HL-60/S4 treated with phorbol 12-myristate 13-acetate at 8.2 ng/mL for 4 days and 3 days (cell line): ENCODE measurements around the gene RBBP8NL.

Experiments
- in situ Hi-C: fragments of 300-500 bp; cut with MboI; formaldehyde crosslinking; loops from 2 replicates; pipeline ENCODE4 v1.15.0; 2022; ENCODE audit warnings: low sequenced_read_pairs

The RBBP8NL gene

DNA sequence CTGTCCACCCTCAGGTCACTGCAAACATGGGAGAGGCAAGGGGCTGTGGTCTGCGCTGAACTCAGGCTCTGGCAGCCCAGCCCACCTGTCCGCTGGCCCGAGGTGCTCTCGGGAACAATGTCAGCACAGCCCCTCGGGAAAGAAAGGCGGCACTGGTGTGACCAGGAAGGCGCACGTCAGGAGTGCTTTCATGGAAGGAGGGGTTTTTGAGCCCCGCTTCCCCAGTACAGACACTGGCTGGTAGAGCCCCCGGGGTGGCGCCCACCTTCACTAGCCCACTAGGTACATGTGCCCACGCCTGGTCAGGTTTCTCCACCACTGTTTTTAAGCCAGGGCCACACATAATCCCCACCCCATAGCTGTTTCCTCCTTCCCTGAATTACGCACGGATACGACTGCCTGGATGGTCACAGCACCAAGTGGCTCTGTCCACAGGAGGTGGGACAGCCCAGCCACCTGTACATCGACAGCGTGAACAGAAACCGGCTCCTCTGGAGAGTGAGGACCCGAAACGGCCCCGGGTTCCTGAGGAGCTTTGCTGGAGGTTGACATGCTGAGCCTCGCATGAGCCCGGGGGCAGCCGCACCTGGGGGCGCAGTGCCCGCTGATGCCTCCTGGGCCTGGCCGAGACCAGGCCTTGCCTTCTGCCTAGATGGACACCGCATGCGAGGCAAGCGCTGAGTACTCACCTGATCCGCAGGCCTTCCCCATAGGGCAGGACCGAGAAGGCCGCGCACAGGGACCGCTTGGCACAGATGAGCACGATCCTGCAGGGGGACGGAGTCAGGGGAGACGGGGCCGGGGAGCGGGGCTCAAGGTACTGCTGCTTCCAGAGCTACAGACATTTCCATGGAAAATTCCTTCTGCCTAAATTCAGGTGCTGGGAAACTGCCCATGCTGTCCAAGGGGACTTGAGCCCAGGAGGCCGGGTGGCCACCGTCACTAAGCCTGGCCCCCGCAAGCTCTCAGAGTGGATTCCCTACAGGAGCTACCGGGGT, 32.8 kb downstream of the RBBP8NL start:
- in situ Hi-C loops: no loop called here

DNA sequence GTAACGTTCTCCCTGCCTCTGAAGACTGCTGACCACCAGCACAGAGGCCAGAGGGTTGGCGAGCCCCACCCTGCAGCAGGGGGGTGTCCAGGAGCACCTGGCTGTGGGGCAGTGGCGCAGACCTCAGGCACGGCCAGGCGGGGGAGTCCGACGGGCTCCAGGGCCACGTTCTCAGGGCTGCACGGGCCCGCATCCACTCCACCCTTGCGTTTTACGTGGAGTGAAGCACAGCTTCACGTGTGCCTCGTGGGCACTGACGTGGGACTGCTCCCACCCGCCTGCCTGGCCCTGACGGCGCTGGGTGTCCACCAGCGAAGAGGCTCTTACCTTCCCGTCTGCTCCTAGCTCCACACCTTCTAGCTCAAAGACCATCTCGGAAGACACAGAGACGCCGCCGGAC, 33.5 kb downstream of the RBBP8NL start:
- in situ Hi-C loops: no loop called here

DNA sequence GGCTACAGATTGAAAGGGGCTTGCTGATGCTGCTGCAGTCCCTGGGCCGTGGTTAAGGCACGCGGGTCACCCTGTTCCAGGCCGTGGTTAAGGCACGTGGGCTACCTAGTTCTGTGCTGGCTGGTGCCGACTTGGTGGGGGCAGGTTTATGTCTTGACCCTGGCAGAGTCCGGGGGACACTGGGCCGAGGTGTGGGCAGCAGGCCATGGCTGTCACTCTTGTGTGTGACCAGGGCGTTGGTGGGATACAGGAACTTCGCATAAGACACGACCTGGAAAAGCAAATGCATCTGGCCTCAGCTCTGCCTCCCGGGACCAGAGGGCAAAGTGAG, 34.0 kb downstream of the RBBP8NL start:
- in situ Hi-C loops: no loop called here

DNA sequence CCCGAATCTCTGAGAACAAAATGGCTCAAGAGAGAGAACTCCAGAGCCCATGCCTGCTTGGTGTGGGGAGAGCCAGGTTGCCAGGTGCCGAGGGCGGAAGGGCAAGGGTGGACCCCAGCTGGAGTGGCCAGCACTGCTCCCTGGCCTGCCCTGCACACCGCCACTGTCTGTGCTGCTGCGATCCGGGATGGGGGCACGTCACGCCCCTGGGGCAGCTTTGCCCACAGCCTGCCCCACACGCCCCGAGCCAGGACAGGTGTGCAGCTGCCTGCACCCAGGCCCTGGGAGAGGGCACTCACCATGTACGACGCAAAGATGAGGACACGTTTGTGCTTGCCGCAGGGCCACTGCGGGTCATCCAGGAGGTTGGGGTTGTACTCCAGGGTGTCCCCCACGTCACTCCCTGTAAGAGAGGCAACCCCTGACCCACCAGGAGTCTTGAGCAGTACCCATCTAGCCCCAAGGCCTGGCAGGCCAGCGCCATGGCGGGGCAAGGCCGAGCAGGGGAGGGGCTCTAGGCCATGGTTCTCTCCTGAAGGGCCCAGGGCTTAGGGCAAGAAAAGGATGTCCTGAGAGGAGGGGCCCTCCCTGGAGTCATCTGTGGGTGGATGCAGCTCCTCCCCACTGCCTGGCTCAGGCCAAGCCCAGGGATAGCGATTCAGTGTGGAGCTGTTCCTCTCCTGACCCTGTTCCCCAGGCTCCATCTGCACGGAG, 34.6 kb downstream of the RBBP8NL start:
- in situ Hi-C loops: no loop called here

DNA sequence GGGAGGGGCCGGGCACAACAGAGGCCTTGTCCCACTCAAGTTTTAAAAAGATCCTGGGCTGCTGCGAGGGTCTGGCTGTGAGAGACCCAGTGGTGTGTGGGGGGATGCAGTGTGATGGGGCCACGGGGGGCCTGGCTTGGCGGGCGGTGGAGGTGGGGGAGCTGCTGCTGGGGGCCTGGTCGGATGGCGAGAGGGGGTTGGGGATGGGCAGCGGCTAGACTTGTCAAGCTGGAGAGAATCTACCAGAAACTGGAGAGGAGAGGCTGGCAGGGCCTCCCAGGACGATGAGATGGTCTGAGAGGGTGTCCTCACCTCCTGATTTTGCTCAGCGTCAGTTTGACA, 35.3 kb downstream of the RBBP8NL start:
- in situ Hi-C loops: no loop called here

DNA sequence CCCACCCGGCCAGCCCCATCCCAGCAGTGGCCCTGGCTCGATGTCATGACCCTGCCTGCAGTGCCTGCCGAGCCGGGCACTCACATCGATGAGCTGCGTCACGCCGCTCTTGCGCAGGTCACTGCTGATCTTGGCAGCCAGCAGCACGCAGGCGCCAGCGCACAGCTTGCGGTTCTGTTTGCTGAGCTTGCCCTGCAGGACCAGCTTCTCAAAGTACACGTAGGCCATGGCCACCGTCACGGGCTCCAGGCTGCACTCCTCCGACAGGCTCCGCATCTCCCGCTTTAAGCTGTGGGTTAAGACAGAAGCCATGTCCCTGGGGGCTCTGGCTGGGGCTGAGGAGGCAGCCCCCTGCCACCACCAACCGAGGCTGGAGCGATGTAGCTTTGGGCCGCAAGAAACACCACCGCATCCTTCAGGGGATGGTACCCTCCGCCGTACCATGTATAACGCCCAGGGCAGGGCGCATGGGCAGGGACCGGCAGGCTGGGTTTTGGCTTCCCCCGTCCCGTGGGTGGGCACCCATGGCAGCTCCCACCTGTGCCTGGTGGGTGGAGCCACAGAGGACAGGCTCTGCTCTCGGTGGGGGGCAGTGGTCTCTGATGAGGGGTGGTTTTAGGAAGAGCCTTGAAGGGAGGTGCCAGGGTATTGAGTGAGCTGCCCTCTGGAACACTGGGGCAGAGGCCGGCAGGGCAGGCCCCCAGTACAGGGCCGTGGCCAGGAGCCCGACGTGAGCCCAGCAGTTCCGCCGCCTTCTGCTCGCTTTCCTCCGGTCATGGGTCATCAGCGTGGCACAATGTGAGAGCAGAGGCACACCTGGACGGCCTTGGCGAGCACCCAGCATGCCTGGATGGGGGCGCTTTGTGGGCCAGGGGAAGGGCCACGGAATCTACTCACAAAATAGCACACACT, 35.9 kb downstream of the RBBP8NL start:
- in situ Hi-C loops: no loop called here

DNA sequence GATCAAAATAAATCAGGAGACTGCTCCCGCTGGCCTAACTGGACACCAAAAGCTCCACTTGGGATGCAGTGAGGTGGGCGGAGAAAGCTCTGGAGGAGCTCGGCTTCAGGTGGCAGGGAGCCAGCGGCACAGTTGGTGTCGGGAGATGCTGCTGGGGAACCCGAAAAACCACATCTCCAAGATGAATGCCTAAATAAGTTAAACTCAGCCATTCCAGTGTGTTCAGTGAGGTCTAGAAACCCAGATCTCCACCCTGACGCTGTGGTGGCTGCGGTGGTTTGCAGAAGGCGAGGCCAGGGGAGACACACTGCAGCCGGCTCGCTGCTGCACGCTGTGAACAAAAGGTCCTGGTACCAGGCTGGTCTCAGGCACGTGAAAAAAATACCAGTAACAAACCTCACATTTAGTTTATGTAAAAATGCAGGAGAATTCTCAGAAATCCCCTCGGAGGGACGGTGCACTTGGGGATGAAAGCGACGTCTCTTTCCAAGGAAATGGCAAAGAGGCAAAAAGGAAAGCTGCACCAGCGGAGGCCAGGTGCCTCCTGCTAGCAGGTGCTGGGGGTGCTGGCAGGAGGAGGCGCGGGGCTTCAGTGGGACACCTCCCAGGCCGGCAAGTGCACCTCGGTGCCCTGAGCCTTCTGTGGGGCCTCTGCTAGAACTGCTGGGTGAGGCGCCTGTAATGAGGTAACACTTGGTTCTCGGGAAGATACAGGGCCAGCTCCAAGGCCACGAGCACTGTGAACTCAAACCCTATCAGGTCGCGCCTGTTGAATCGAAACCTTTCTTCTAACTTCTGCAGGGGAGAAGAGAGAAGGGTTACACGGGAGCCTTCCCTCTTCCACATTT, 36.8 kb downstream of the RBBP8NL start:
- in situ Hi-C loops: no loop called here

DNA sequence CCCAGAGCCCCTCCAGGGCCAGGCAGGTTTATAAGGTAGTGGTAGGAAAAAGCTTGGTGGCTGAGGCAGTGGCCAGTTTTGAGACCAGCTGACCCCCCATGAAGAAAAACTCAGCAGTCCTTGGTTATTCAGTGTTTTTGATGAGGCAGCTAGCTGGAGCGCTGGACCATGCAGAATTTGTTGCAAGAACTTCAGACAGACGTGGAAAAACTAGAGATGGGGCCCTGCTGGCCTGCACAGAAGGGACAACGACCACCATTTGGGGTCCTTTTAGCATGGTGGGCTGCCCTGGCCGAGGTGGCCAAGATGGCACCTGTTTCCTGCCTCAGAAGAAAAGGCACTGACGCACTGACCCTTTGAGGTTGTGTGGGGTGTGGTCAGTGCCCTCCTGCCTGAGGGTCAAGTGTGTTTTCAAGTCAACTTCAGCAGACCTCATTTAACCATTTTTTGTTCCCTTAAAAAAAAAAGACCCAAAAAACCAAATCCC, 37.7 kb downstream of the RBBP8NL start:
- in situ Hi-C loops: no loop called here

DNA sequence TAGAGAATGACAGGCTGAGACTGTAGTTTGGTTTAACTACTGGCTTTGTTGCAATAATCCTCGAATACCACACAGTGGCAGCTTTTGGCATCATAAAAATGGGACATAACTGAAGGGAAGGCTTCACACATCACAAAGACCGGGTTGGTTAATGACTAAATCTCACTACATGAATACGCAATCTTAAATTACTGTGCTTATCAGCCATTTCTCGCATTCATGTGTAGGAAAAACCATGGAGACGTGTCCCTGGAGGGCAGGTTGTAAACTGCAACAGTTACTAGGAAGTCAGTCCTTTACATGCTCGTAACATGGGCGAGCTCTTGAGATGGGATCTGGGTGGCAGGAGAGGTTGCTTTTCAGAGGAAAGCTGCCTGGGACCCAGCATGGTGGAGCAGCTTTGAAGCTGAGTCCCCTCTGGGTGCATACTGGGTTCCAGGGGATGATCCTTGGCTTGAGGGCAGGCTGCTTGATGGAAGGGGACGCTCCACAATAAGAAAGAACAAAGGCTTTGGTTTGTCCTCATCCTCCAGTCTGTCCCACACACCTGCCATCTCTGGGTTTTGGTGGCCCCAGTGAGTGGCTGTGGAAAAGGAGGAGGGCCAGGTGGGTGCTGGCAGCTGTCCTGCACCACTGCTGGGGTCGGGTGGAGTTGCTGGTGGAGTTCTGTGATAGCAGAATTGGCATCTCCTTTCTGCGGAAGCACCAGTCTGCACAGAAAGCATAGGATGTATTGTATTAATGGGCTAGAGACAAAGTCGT, 38.3 kb downstream of the RBBP8NL start:
- in situ Hi-C loops: no loop called here

DNA sequence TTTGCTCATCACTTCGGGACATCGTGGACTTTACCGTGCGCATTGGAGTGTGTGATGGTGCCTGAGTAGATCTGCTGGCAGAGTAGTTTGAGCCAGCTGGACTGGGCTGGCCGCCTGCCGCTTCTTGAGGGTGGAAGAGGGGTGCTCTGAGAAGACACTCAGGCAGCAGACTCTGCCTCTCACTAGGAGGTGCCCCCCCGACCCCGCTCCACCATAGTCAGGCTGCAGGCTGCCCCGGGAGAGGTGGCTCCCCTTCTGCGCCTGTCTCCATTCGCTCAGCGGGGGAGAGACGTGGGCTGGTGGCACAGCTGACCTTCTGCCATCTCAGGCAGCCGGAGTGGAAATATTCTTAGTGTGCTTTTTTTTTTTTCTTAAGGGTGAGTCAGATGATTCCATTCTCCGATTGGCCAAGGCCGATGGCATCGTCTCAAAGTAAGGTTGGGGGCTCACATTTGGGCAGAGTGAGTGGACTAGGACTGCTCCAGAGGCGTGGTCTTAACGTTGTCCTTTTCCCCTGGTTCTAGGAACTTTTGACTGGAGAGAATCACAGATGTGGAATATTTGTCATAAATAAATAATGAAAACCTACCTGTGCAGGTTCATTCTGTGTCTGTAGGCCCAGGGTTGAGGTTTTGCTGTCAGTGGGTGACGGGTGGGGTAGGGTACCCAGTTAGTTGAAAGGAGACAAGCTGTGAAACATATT, 39.3 kb downstream of the RBBP8NL start:
- in situ Hi-C loops: no loop called here

DNA sequence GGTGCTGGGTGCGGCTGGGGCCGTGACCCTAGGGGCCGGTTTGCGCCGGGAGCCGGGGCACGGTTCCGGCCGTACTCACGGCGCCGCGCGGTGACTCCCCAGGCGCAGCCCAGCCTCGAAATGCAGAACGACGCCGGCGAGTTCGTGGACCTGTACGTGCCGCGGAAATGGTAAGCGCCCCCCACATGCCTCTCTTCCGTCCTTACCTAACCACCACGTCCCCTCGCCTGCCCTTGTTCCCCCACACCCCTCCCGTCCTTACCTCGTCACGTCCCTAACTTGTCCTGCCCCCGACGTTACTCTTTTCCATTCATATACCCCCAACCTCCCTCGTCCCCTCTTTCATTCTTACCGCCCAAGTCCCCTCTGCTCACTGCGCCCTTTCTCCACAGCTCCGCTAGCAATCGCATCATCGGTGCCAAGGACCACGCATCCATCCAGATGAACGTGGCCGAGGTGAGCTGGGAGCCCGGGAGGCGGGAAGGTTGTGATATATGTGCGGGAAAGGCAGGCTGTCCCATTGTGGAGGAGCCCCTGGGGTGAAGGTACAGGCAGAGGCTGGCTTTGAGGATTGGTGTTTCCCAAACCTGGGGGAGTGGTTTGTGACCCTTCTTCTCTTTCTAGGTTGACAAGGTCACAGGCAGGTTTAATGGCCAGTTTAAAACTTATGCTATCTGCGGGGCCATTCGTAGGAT, 40.0 kb downstream of the RBBP8NL start:
- in situ Hi-C loops: no loop called here

DNA sequence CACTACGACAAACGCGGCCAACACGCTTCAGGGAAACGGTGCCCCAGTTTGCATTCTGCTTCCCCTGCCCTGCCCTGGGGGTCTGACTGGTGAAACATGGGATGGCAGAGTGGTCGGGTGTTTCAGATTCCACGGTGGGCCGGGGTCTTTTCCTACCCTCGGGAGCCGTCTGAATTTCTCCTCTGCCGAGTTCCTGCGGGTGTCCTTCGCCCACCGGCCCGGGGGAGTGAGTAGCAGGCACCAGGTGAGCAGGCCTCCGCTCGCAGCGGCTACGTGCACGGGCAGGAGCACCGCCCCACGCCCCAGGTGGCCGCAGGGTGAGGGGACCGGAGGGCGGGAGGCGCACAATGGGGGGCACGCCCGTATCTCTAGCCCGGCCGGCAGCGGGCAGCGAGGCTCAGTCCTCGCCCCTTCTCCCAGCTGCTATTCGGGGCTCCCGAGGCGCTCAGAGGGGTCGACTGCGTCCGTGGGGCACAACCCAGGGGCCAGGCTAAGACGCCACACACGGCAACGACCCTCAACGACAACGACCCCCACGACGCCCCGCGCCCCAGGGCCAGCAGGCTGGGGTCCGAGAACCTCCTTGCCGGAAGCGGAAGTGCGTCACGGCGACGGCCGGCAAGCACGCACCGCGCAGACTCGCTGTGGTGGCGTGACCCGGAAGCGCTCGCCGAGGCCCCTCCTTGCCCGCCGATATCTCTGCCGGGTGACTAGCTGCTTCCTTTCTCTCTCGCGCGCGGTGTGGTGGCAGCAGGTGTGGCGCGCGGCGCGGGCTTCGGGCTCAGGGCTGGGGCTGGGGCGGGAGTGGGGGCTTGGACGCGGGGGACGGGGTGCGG, 40.7 kb downstream of the RBBP8NL start, which contains the start of gene RPS21:
TSS of gene RPS21 (plus strand) at position 721 of the 836 bp plus-strand sequence. CDS start 236 bp downstream, outside the sequence.
- in situ Hi-C loops: no loop called here

DNA sequence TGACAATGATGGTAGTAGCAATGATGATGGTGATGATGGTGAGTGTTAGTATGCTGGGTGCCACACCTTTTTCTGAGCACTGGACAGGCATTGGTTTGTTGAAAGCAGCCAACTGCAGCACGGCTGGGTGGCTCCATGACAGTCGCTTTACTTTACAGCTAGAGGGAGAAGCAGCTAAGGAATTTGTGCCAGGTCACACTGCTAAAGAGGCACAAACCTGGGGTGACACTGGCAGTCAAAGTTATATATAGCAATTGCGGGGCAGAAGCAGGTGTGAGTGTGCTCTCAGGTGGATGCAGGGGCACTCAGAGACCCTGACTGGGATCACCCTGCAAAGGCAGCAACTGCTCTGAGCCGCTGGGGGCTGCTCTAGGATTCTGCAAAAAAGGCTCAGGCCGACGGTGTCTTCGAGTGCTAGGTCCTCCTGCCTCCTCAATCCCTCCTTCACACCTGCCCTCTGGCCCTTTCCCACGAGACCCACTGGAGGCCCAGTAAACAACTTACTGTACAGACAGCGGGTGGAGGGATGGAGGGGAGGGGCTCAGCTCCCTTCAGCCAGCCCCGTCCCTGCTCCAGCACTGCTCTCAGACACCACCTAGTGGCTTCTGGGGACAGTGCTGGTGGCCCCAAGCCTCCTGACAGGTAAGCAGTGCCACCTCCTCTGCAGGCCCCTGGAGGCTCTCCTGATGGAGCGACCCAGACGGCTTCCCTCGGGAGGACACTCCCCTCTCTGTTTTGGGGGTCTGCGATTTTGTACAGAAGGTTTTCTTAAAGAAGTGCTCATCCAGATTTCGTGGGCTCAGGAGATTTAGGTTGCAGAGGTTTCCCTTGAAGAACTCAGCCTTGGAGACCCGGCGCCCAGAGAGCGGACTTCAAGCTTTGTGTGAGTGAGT, 44.8 kb downstream of the RBBP8NL start:
- in situ Hi-C loops: no loop called here

DNA sequence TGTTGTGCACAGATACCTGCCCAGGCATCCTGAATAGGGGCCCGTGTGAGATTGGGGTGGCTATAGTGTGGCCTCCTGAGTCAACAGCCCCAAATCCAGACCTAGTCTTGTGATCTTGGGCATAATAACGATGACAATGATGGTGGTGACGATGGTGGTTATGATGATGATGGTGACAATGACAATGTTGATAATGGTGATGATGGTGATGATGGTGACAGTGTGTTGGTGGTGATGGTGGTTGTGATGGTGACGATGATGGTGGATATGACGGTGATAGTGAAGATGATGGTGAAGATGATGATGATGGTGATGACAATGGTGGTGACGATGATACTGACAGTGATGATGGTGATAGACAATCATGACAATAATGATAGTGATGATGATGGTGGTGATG, 45.5 kb downstream of the RBBP8NL start:
- in situ Hi-C loops: no loop called here

DNA sequence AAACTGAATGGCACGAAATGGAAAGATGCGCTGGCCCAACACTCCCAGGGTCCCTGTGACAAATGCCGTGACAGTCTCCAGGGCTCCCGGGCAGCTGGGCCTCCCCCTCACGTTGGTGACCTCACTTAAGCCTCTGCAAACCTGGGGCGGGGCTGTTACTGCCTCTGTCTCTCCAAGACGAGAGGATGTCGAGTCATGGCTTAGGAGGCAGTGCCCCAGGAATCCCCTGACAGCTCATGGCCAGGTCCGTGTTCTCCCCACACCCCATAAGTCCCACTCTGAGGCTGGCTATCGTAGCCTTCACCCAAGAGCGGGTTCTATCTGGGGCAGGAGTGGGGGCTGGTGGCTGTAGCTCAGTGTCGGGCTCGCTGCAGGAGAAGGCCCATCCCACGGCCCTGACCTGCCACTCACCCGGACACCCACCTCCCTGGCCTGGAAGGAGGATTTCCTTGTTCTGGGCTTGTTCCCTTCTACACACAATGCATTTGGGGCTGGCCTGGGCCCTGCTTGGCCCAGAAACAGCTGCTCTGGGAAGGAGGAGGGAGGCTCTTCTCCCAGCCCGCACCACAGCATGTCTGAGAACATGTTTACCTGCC, 46.0 kb downstream of the RBBP8NL start:
- in situ Hi-C loops: no loop called here

DNA sequence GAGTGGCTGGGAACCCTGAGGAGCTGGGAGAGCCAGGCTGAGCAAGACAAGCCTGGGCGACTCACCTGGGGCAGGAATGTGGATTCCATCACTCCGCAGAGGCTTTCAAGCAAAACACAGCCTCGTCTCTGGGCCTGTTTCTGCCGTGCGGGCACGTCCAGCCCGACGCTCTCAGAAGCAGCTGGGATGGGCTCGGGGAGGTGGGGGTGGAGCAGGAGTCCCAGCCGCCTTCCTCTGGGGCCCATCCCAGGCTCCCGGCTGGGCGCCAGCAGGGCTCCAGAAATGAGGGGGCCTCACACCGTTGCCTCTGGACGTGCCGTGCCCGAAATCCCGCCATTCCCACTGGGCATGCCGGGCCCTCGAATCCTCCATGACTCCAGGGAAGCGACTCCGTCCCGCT, 49.1 kb downstream of the RBBP8NL start:
- in situ Hi-C loops: no loop called here
